HepG2 (cell line): ENCODE data around the gene GINS2. TPM values are rescaled to one million over a fixed set of nuclear protein-coding genes. Genes with fewer than 3 reads are reported as not detected.

Source experiments
- ATAC-seq: fragments of 200-7000 bp; cut with Tn5 transposase; 3 replicates; pipeline ENCODE4 v1.9.1; 2020; ENCODE audit warnings: mild to moderate bottlenecking, moderate library complexity
- BruUV-seq: library from RNA; stranded (reverse); fragments of 400-500 nt; replicated peaks from 2 replicates; lab custom pipeline; 2021; lab: Mats Ljungman, UMichigan
- CTCF ChIA-PET: fragments of 300-600 bp; formaldehyde crosslinking; extraction: SDS; loops from one replicate; lab custom pipeline; 2021; ENCODE audit warnings: low total read pairs, inconsistent platforms, low intra/inter-chr PET ratio; lab: Yijun Ruan, JAX
- POLR2A ChIA-PET: fragments of 350-600 bp; sonication (Branson Sonifier 250); formaldehyde crosslinking; loops from one replicate; lab custom pipeline; 2020; ENCODE audit warnings: antibody characterized with exemption, inconsistent platforms; lab: Yijun Ruan, JAX
- DNase-seq: peaks from one replicate; pipeline ENCODE4 v3.0.0-alpha.2; 2015; ENCODE audit warnings: low spot score
- FAIRE-seq: peaks from 3 replicates; lab custom pipeline; 2011; peaks lifted over from hg19 to GRCh38; lab: Jason Lieb, UNC
- H2AFZ ChIP-seq: one replicate; pipeline ENCODE4 v1.6.1; 2011; ENCODE audit warnings: low read length, inconsistent platforms
- H3K27ac ChIP-seq: fragments of 300-600 bp; 3 replicates; pipeline ENCODE4 v1.8.0; 2011; ENCODE audit warnings: mixed run types, mild to moderate bottlenecking, mixed read lengths, low read length, inconsistent platforms; ENCODE audit not compliant: insufficient read depth; ENCODE audit errors: extremely low read length
- H3K27me3 ChIP-seq, 2 experiments: fragments of 200-600 bp in 1 of 2; 2 replicates in 1 of 2; 3 replicates in 1 of 2; pipeline versions ENCODE4 v1.6.0 to v1.8.0; 2011; ENCODE audit warnings: low read length in 2 of 2, mild to moderate bottlenecking in 2 of 2, moderate library complexity in 2 of 2, inconsistent platforms in 1 of 2; ENCODE audit not compliant: insufficient read depth in 2 of 2, control insufficient read depth in 1 of 2
- H3K36me3 ChIP-seq, 2 experiments: fragments of 200-600 bp in 1 of 2; replicated peaks in 1 of 2; 2 replicates in 1 of 2; 3 replicates in 1 of 2; pipeline versions ENCODE4 v1.5.1 to v1.8.0; 2011; ENCODE audit warnings: low read length in 2 of 2, inconsistent platforms in 1 of 2; ENCODE audit not compliant: insufficient read depth in 2 of 2, control insufficient read depth in 1 of 2
- H3K4me1 ChIP-seq: 2 replicates; pipeline ENCODE4 v1.5.1; 2012; ENCODE audit warnings: low read length, inconsistent platforms; ENCODE audit not compliant: insufficient read depth
- H3K4me2 ChIP-seq: 2 replicates; pipeline ENCODE4 v1.6.0; 2011; ENCODE audit warnings: low read depth, low read length, inconsistent platforms
- H3K4me3 ChIP-seq, 3 experiments: fragments of 200-600 bp in 1 of 3; sonication (generic), shearing (Covaris generic) in 1 of 3; replicated peaks in 1 of 3; 2 replicates each; pipeline ENCODE4 v1.5.1; 2011 to 2016; ENCODE audit warnings: low read length in 3 of 3, inconsistent platforms in 2 of 3, low read depth in 2 of 3, mild to moderate bottlenecking in 2 of 3, control low read depth in 1 of 3, mixed read lengths in 1 of 3; ENCODE audit not compliant: insufficient read depth in 1 of 3
- H3K79me2 ChIP-seq: one replicate; pipeline ENCODE4 v1.6.1; 2011; ENCODE audit warnings: low read length, inconsistent platforms; ENCODE audit not compliant: insufficient read depth
- H3K9ac ChIP-seq: 2 replicates; pipeline ENCODE4 v1.6.0; 2011; ENCODE audit warnings: mild to moderate bottlenecking, low read depth, low read length, inconsistent platforms; ENCODE audit not compliant: insufficient read depth
- H3K9me3 ChIP-seq: 2 replicates; pipeline ENCODE4 v1.5.1; 2012; ENCODE audit warnings: mild to moderate bottlenecking, low read length
- H4K20me1 ChIP-seq: 2 replicates; pipeline ENCODE4 v1.6.0; 2011; ENCODE audit warnings: inconsistent platforms, mild to moderate bottlenecking, low read length, moderate library complexity; ENCODE audit not compliant: insufficient read depth
- CBX5 ChIP-seq: sonication (generic); formaldehyde crosslinking; IDR thresholded peaks from 2 replicates; pipeline ENCODE4 v1.4.0; 2020; ENCODE audit warnings: missing genetic modification reagents, borderline replicate concordance
- GABPB1 ChIP-seq: IDR thresholded peaks from 2 replicates; pipeline ENCODE4 v1.6.1; 2016; ENCODE audit warnings: mild to moderate bottlenecking, missing genetic modification reagents, moderate library complexity, missing compliant biosample characterization
- GZF1 ChIP-seq: sonication (generic); formaldehyde crosslinking; IDR thresholded peaks from 2 replicates; pipeline ENCODE4 v1.5.1; 2020; ENCODE audit warnings: mild to moderate bottlenecking, missing genetic modification reagents
- PRMT3 ChIP-seq: sonication (generic); formaldehyde crosslinking; IDR thresholded peaks from 2 replicates; pipeline ENCODE4 v1.8.1; 2022; ENCODE audit warnings: low read depth, mild to moderate bottlenecking, moderate library complexity, missing genetic modification reagents, borderline replicate concordance
- RBM22 ChIP-seq: fragments of 200-400 bp; formaldehyde crosslinking; optimal IDR thresholded peaks from 2 replicates; pipeline ENCODE3; 2017; ENCODE audit warnings: mild to moderate bottlenecking, low read length, moderate library complexity
- XRCC5 ChIP-seq: fragments of 200-400 bp; formaldehyde crosslinking; optimal IDR thresholded peaks from 2 replicates; pipeline ENCODE3; 2017; ENCODE audit warnings: mild to moderate bottlenecking, low read length
- ZNF24 ChIP-seq: fragments of 450-650 bp; IDR thresholded peaks from 2 replicates; pipeline ENCODE4 v1.6.1; 2017; ENCODE audit warnings: antibody characterized with exemption, mild to moderate bottlenecking
- ZNF350 ChIP-seq: sonication (generic); formaldehyde crosslinking; IDR thresholded peaks from 2 replicates; pipeline ENCODE4 v1.4.0; 2020; ENCODE audit warnings: mild to moderate bottlenecking, low read depth, missing genetic modification reagents, borderline replicate concordance
- ZNF451 ChIP-seq: sonication (generic); formaldehyde crosslinking; IDR thresholded peaks from 2 replicates; pipeline ENCODE4 v1.5.0; 2020; ENCODE audit warnings: mild to moderate bottlenecking, missing genetic modification reagents
- WGBS: methylation state at CpG from one replicate; pipeline ENCODE4 v1.1.6; 2017; ENCODE audit warnings: low lambda C conversion rate; 5-methylcytosine and 5-hydroxymethylcytosine counted together
- in situ Hi-C: cut with HindIII; loops from 2 replicates; pipeline ENCODE4 v1.10.0; 2017; ENCODE audit warnings: low pct_unique_long_range_greater_than_20kb; ENCODE audit not compliant: extremely low pct_ligation_motif_present
- intact Hi-C: fragments of 100-400 bp; cut with micrococcal nuclease; formaldehyde crosslinking; loops from one replicate; pipeline ENCODE4 v1.10.0; 2022; ENCODE audit not compliant: unreplicated experiment
- polyA plus RNA-seq, 8 experiments: library from polyadenylated mRNA; depleted of rRNA in 3 of 8; stranded (reverse) in 7 of 8; unstranded in 1 of 8; fragments of >200 nt; fragmentation: Illumina TruSeq in 4 of 8; extraction: Trizol in 4 of 8; gene quantifications; 2 replicates each; pipeline versions ENCODE4 v1.2.1 to v1.2.3, GENCODE V29; 2011 to 2016; ENCODE audit warnings: low read depth in 4 of 8, missing spikeins in 1 of 8, mixed read lengths in 1 of 8; ENCODE audit not compliant: insufficient read depth in 1 of 8
- total RNA-seq, 5 experiments: library from RNA; depleted of rRNA; stranded (reverse); fragments of >200 nt; fragmentation: Illumina TruSeq; extraction: Trizol; gene quantifications; 2 replicates each; pipeline ENCODE4 v1.2.3, GENCODE V29; 2016; ENCODE audit warnings: low read depth in 1 of 5
- TF ChIP-seq, protein P1 (sequence below): sonication (generic); formaldehyde crosslinking; IDR thresholded peaks from 2 replicates; pipeline ENCODE4 v1.4.0; 2020; ENCODE audit warnings: missing genetic modification reagents
- TF ChIP-seq, protein P2 (sequence below), 2 experiments: sonication (generic) in 1 of 2; formaldehyde crosslinking in 1 of 2; IDR thresholded peaks; 2 replicates each; pipeline versions ENCODE4 v1.4.0 to v1.6.1; 2018 to 2020; ENCODE audit warnings: missing genetic modification reagents in 2 of 2, borderline replicate concordance in 1 of 2, low read depth in 1 of 2, mild to moderate bottlenecking in 1 of 2, missing biosample characterization in 1 of 2
- TF ChIP-seq, protein P3 (sequence below): sonication (generic); formaldehyde crosslinking; IDR thresholded peaks from 2 replicates; pipeline ENCODE4 v1.8.1; 2023; ENCODE audit warnings: missing genetic modification reagents, mild to moderate bottlenecking, borderline replicate concordance
- TF ChIP-seq, protein P4 (sequence below): IDR thresholded peaks from 2 replicates; pipeline ENCODE4 v1.6.1; 2016; ENCODE audit warnings: missing biosample characterization, missing genetic modification reagents, low read depth
- TF ChIP-seq, protein P5 (sequence below): sonication (generic); formaldehyde crosslinking; IDR thresholded peaks from 2 replicates; pipeline ENCODE4 v1.8.1; 2023; ENCODE audit warnings: mild to moderate bottlenecking, moderate library complexity, missing genetic modification reagents

The GINS2 gene
- total and polyA plus RNA-seq, 2 of the 13 experiments (the other 11 are each of a cell fraction or from before 2014, with no cell fraction given), result 10.6 to 48.3 TPM

DNA sequence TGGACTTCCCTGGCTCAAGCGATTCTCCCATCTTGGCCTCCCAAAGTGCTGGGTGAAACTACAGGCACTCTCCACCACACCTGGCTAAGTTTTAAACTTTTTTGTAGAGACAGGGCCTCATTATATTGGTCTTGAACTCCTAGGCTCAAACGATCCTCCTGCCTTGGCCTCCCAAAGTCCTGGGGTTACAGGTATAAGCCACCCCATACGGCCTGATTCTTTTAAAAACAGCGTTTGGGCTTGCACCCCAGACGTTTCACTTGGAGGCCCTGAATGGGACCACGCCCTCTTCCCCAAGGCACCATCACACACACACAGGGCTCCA, 29.4 kb upstream of the GINS2 start (continued):
- TF ChIP-seq, protein P1, sequence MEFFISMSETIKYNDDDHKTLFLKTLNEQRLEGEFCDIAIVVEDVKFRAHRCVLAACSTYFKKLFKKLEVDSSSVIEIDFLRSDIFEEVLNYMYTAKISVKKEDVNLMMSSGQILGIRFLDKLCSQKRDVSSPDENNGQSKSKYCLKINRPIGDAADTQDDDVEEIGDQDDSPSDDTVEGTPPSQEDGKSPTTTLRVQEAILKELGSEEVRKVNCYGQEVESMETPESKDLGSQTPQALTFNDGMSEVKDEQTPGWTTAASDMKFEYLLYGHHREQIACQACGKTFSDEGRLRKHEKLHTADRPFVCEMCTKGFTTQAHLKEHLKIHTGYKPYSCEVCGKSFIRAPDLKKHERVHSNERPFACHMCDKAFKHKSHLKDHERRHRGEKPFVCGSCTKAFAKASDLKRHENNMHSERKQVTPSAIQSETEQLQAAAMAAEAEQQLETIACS (CRISPR knock-in tag), result 0 out of 2 replicates have a peak, but pooled peaks have one; percentile 5
- TF ChIP-seq ZNF24 (no peak), RBM22 (no peak)
- TF ChIP-seq, protein P2, sequence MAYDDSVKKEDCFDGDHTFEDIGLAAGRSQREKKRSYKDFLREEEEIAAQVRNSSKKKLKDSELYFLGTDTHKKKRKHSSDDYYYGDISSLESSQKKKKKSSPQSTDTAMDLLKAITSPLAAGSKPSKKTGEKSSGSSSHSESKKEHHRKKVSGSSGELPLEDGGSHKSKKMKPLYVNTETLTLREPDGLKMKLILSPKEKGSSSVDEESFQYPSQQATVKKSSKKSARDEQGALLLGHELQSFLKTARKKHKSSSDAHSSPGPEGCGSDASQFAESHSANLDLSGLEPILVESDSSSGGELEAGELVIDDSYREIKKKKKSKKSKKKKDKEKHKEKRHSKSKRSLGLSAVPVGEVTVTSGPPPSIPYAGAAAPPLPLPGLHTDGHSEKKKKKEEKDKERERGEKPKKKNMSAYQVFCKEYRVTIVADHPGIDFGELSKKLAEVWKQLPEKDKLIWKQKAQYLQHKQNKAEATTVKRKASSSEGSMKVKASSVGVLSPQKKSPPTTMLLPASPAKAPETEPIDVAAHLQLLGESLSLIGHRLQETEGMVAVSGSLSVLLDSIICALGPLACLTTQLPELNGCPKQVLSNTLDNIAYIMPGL (CRISPR knock-in tag; IDR thresholded peaks at IDR 0.05; ENCODE audit: borderline replicate concordance in 1 of 2, low read depth in 1 of 2), result peak in 1 of 2 experiments; percentile 51; a peak in 1 of 4 replicates
- TF ChIP-seq, protein P3, sequence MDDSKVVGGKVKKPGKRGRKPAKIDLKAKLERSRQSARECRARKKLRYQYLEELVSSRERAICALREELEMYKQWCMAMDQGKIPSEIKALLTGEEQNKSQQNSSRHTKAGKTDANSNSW, result no peak

DNA sequence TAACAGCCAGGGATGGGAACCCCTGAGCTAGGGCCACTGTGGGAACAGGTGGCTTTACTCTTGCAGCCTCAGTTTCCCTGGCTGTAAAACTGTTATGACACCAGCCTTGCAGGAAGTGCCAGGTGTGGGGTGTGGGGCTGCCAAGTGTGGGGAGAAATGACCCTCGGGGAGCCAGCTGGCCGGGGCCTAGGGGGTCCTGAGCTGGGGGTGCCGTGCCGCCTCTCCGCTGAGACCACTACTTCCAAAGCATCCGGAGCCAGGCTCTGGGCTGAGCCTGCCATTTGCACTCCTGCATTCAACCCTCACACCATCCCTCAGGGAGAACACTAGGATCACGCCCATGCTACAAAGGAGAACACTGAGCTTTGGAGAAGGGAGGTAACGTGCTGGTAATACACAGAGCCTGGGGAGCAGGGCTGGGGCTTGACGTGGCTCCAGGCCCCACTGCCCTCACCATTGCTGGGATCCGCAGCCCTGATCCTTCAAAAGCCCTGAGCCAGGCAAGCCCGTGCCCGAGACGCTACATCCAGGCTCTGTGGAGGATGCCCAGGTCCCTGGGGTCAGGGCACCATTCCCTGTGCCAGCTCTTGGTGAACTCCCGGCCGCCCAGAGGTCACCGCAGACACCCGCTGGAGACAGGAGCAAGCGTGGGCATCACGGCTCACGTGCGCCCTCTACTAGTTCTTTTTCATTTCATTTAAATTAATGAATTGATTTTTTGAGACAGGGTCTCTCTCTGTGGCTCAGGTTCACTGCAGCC, 28.8 kb upstream of the GINS2 start:
- H3K79me2 ChIP-seq, result no peaks in the 10 kb centered on the region
- intact Hi-C loops, result loop anchor here (1.0 to 10.0 kb wide), 2 partner anchors 42 to 323 kb away; no protein-coding TSS in a partner anchor
- FAIRE-seq, result peak; percentile 43
- TF ChIP-seq ZNF451, result 0 out of 2 replicates have a peak, but pooled peaks have one; percentile 33
- TF ChIP-seq CBX5 (CRISPR knock-in tag), result peak; percentile 41; the same call in 1 of the 2 replicates
- no peak for TF ChIP-seq PRMT3 (CRISPR knock-in tag)
- TF ChIP-seq, protein P4, sequence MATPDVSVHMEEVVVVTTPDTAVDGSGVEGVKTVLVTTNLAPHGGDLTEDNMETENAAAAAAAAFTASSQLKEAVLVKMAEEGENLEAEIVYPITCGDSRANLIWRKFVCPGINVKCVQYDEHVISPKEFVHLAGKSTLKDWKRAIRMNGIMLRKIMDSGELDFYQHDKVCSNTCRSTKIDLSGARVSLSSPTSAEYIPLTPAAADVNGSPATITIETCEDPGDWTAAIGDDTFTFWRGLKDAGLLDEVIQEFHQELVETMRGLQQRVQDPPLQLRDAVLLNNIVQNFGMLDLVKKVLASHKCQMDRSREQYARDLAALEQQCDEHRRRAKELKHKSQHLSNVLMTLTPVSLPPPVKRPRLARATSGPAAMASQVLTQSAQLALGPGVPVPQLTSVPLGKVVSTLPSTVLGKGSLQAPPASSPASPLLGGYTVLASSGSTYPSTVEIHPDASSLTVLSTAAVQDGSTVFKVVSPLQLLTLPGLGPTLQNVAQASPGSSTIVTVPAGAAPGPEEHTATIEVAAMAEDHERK, result no peak
- 0 out of 2 replicates have a peak, but pooled peaks have one; percentile 59 for TF ChIP-seq ZNF350 (CRISPR knock-in tag)
- TF ChIP-seq GABPB1 (CRISPR knock-in tag), result 0 out of 2 replicates have a peak, but pooled peaks have one; percentile 39
- TF ChIP-seq, protein P5, sequence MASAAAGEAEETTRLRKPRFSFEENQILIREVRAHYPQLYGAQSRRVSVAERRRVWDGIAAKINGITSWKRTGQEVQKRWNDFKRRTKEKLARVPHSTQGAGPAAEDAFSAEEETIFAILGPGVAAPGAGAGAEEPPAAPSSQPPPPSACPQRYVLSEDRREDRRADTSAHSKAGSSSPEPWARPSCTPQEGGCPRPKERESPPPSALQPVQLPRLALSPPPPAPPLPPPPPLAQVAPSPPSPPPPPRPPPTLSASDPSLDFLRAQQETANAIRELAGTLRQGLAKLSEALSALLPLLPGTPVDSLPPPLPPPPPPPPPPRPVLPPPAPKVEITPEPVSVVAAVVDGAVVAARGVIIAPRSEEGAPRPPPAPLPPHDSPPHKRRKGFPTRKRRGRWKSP (CRISPR knock-in tag), result no peak
- peak; percentile 71 for TF ChIP-seq XRCC5
- TF ChIP-seq GZF1 (CRISPR knock-in tag), result 0 out of 2 replicates have a peak, but pooled peaks have one; percentile 12

More for the DNA sequence above, 28.8 kb upstream of the GINS2 start:
- POLR2A ChIA-PET, result no interaction called here
- in situ Hi-C loops, result loop anchor here (5.0 kb wide), 1 partner anchor 60 kb away; no protein-coding TSS in a partner anchor
- Histone ChIP-seq H3K4me3 (no peak overlapping the region), H3K9me3 (no peaks in the 10 kb centered on the region), H2AFZ (no peak overlapping the region), H3K27me3 (peaks cover 7 to 36% of the 10 kb centered on the region in 2 experiments; a peak in 4 of 5 replicates), H3K9ac (no peak overlapping the region), H3K27ac (no peak overlapping the region), H4K20me1 (peaks cover 3% of the 10 kb centered on the region; the same call in 1 of the 2 replicates), H3K36me3 (no peaks in the 10 kb centered on the region), H3K4me1 (0 out of 2 replicates have a peak, but pooled peaks cover 5% of the 10 kb centered on the region), H3K4me2 (no peak overlapping the region)
- BruUV-seq, result no TSS peak
- 16% methylated on average over 16 of the region's 21 CpGs for WGBS
- CTCF ChIA-PET, result interaction anchor here (0.7 to 2.9 kb wide), 7 partner anchors 42 to 370 kb away, joined by 3 to 18 read pairs (median 5); no protein-coding TSS in a partner anchor
- peak; percentile 72 for ATAC-seq
- peak; percentile 60 for DNase-seq
